ENCODE results near the gene LPAR6. TPM values are rescaled to one million over a fixed set of nuclear protein-coding genes. Genes with fewer than 3 reads are reported as not detected.

Gene LPAR6
- total RNA-seq, 4 donors from 2014 or later, result 6.5 to 25.4 (median 15.7) TPM

GRCh38 chr13:48393030-48393697, 19.7 kb downstream of the LPAR6 start:
- Histone ChIP-seq H3K9me3 (peaks cover 0 to 13% (median 0%) of the 10 kb centered on the region in 3 donors), H3K36me3 (peaks cover 0 to 35% of the 10 kb centered on the region in 2 donors), H3K27ac (no peak overlapping the region), H3K27me3 (no peaks in the 10 kb centered on the region), H3K4me3 (no peak overlapping the region), H3K4me1 (peaks cover 0 to 5% (median 4%) of the 10 kb centered on the region in 3 donors)
- no peak for ATAC-seq
- WGBS, 2 donors (ENCODE audit: low coverage in 1 of 2), result 86% methylated on average over 3 of the region's 3 CpGs
- TF ChIP-seq POLR2A (IDR thresholded peaks at IDR 0.05) (no peak), POLR2AphosphoS5 (IDR thresholded peaks at IDR 0.05) (no peak), CTCF (IDR thresholded peaks at IDR 0.05) (no peak), EP300 (IDR thresholded peaks at IDR 0.05) (no peak)

- H3K36me3 ChIP-seq, result peaks cover 0 to 35% of the 10 kb centered on the region in 2 donors
Observed at GRCh38 chr13:48391257-48391656, 21.7 kb downstream of the LPAR6 start.

GRCh38 chr13:48386816-48387215, 26.1 kb downstream of the LPAR6 start:
- Histone ChIP-seq H3K4me3 (no peak overlapping the region), H3K27ac (no peak overlapping the region), H3K4me1 (no peaks in the 10 kb centered on the region), H3K36me3 (peaks cover 0 to 19% of the 10 kb centered on the region in 2 donors), H3K27me3 (no peaks in the 10 kb centered on the region), H3K9me3 (peaks cover 0 to 8% (median 0%) of the 10 kb centered on the region in 3 donors)
- TF ChIP-seq CTCF (IDR thresholded peaks at IDR 0.05), result no peak
- TF ChIP-seq POLR2A (IDR thresholded peaks at IDR 0.05), result no peak
- no peak for ATAC-seq
- WGBS, 2 donors (ENCODE audit: low coverage in 1 of 2), result 90 to 96% methylated on average over 8 of the region's 8 CpGs

More at GRCh38 chr13:48391257-48391656, 21.7 kb downstream of the LPAR6 start:
- no peak overlapping the region for H3K4me3 ChIP-seq
- H3K27ac ChIP-seq, result no peak overlapping the region
- H3K9me3 ChIP-seq, result peaks cover 0 to 13% (median 0%) of the 10 kb centered on the region in 3 donors
- WGBS, 2 donors (ENCODE audit: low coverage in 1 of 2), result 89 to 91% methylated on average over 1 to 3 of the region's 3 CpGs
- TF ChIP-seq CTCF (IDR thresholded peaks at IDR 0.05) (no peak), POLR2A (IDR thresholded peaks at IDR 0.05) (no peak), POLR2AphosphoS5 (IDR thresholded peaks at IDR 0.05) (no peak), EP300 (IDR thresholded peaks at IDR 0.05) (no peak)
- H3K4me1 ChIP-seq, result no peaks in the 10 kb centered on the region
- ATAC-seq, result no peak
- H3K27me3 ChIP-seq, result no peaks in the 10 kb centered on the region

GRCh38 chr13:48383384-48383783, 29.5 kb downstream of the LPAR6 start:
- Histone ChIP-seq H3K36me3 (peaks cover 3 to 44% of the 10 kb centered on the region in 2 donors), H3K27ac (no peak overlapping the region), H3K27me3 (no peaks in the 10 kb centered on the region), H3K4me1 (no peaks in the 10 kb centered on the region), H3K9me3 (no peaks in the 10 kb centered on the region), H3K4me3 (no peak overlapping the region)
- no peak for ATAC-seq
- whole genome bisulfite sequencing, 2 donors (ENCODE audit: low coverage in 1 of 2), result 91 to 95% methylated on average over 2 of the region's 2 CpGs
- TF ChIP-seq POLR2A (IDR thresholded peaks at IDR 0.05) (no peak), CTCF (IDR thresholded peaks at IDR 0.05) (no peak), EP300 (IDR thresholded peaks at IDR 0.05) (no peak), POLR2AphosphoS5 (IDR thresholded peaks at IDR 0.05) (no peak)

GRCh38 chr13:48380581-48380980, 32.3 kb downstream of the LPAR6 start:
- peaks cover 3 to 70% of the 10 kb centered on the region in 2 donors for H3K36me3 ChIP-seq
- no peak overlapping the region for H3K4me3 ChIP-seq
- no peak for TF ChIP-seq POLR2A (IDR thresholded peaks at IDR 0.05)
- TF ChIP-seq EP300 (IDR thresholded peaks at IDR 0.05), result no peak
- TF ChIP-seq POLR2AphosphoS5 (IDR thresholded peaks at IDR 0.05), result no peak
- no peak for TF ChIP-seq CTCF (IDR thresholded peaks at IDR 0.05)
- H3K9me3 ChIP-seq, result no peaks in the 10 kb centered on the region
- no peaks in the 10 kb centered on the region for H3K4me1 ChIP-seq
- no peak for ATAC-seq
- no peak overlapping the region for H3K27ac ChIP-seq
- H3K27me3 ChIP-seq, result no peaks in the 10 kb centered on the region
